KMS-11 (cell line): ENCODE results near the gene LRFN3.
"Not testable (repeated sequence)": the region's sequence is repeated elsewhere in the genome, so short reads cannot be mapped to it uniquely, and the experiment has no call there.

Experiments used
- H2AFZ ChIP-seq: fragments of 200-600 bp; sonication (generic); 2 replicates; pipeline ENCODE4 v1.6.1; 2016; ENCODE audit warnings: antibody characterized with exemption, mixed run types, low read depth
- H3K27ac ChIP-seq: fragments of 200-600 bp; sonication (generic); 2 replicates; pipeline ENCODE4 v1.6.1; 2016; ENCODE audit warnings: mild to moderate bottlenecking, mixed run types
- H3K27me3 ChIP-seq: fragments of 200-600 bp; sonication (generic); 2 replicates; pipeline ENCODE4 v1.6.1; 2017; ENCODE audit warnings: mild to moderate bottlenecking, low read depth, mixed run types, moderate library complexity; ENCODE audit not compliant: insufficient read depth
- H3K36me3 ChIP-seq: fragments of 200-600 bp; sonication (generic); 2 replicates; pipeline ENCODE4 v1.6.1; 2017; ENCODE audit warnings: mild to moderate bottlenecking, mixed run types; ENCODE audit not compliant: insufficient read depth
- H3K4me1 ChIP-seq: fragments of 200-600 bp; sonication (generic); 2 replicates; pipeline ENCODE4 v1.6.1; 2016; ENCODE audit warnings: mild to moderate bottlenecking, low read depth, mixed run types; ENCODE audit not compliant: poor library complexity, severe bottlenecking
- H3K4me2 ChIP-seq: fragments of 200-600 bp; sonication (generic); 2 replicates; pipeline ENCODE4 v1.7.0; 2016; ENCODE audit warnings: mild to moderate bottlenecking, mixed run types
- H3K4me3 ChIP-seq: fragments of 200-600 bp; sonication (generic); IDR thresholded peaks from 2 replicates; pipeline ENCODE4 v1.6.1; 2017; ENCODE audit warnings: low read depth, low read length, mixed read lengths; ENCODE audit not compliant: insufficient read depth
- H3K79me2 ChIP-seq: fragments of 200-600 bp; sonication (generic); 2 replicates; pipeline ENCODE4 v1.6.1; 2016; ENCODE audit warnings: low read depth, mixed run types; ENCODE audit not compliant: insufficient read depth
- H3K9ac ChIP-seq: fragments of 200-600 bp; sonication (generic); 2 replicates; pipeline ENCODE4 v1.6.1; 2016; ENCODE audit warnings: mild to moderate bottlenecking, mixed run types
- H4K20me1 ChIP-seq: fragments of 200-600 bp; sonication (generic); 2 replicates; pipeline ENCODE4 v1.6.1; 2016; ENCODE audit warnings: mild to moderate bottlenecking, mixed run types; ENCODE audit not compliant: insufficient read depth
- TF ChIP-seq, protein P1 (sequence below): fragments of 200-600 bp; sonication (generic); conservative IDR thresholded peaks from 2 replicates; pipeline ENCODE4 v1.6.1; 2017; ENCODE audit warnings: low read depth, mild to moderate bottlenecking, antibody characterized with exemption, low read length, moderate library complexity, mixed read lengths

Gene LRFN3

DNA sequence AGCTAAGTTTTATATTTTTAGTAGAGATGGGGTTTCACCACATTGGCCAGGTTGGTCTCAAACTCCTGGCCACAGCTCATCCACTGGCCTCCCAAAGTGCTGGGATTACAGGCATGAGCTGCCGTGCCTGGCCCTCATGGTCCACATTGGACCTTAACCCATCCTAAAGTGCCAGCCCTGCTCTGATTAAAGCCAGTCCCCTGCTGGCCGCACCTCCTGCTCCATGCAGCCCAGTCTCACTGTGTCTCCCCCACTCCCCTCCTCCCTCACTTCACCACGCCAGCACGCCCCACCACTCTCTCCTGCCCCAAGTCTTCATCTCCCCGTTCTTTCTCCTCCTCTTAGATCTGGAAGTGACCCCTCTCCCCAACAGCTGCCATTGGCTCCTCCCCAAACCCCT is 42.1 kb downstream of the LRFN3 start:
- Histone ChIP-seq H3K36me3 (no peaks in the 10 kb centered on the region), H3K27ac (no peak overlapping the region), H2AFZ (no peak overlapping the region), H3K27me3 (peaks cover 64% of the 10 kb centered on the region), H3K4me2 (no peak overlapping the region), H3K79me2 (no peaks in the 10 kb centered on the region), H3K4me1 (no peaks in the 10 kb centered on the region), H4K20me1 (no peaks in the 10 kb centered on the region), H3K9ac (no peak overlapping the region), H3K4me3 (no peak overlapping the region)
- TF ChIP-seq, protein P1, sequence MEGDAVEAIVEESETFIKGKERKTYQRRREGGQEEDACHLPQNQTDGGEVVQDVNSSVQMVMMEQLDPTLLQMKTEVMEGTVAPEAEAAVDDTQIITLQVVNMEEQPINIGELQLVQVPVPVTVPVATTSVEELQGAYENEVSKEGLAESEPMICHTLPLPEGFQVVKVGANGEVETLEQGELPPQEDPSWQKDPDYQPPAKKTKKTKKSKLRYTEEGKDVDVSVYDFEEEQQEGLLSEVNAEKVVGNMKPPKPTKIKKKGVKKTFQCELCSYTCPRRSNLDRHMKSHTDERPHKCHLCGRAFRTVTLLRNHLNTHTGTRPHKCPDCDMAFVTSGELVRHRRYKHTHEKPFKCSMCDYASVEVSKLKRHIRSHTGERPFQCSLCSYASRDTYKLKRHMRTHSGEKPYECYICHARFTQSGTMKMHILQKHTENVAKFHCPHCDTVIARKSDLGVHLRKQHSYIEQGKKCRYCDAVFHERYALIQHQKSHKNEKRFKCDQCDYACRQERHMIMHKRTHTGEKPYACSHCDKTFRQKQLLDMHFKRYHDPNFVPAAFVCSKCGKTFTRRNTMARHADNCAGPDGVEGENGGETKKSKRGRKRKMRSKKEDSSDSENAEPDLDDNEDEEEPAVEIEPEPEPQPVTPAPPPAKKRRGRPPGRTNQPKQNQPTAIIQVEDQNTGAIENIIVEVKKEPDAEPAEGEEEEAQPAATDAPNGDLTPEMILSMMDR, result no peak

DNA sequence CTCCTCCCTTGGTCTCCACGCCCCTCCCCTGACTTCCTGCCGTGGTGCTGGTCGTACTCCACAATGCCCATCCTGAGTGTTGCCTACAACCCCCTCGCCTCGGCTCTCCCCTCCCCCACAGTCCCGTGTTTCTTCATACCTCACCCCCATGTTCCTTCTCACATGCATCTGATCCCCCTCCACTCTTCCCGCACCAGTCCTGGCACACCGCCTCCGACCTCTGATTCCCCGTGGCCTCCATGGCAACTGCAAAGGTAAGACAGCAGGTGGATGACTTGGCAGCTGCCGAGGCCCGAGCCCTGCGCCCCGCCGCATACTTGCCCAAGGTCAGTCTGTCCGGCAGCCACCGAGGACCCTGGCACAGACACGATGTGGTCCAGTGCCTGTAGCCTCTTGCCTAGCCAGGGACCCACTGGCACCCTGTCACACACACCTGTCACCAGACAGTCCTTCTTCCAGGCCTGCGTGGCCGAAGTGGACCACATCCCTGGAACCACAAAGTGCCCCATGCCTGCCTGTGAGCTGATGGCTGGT is 42.7 kb downstream of the LRFN3 start:
- H3K4me2 ChIP-seq, result no peak overlapping the region
- H2AFZ ChIP-seq, result no peak overlapping the region
- no peaks in the 10 kb centered on the region for H3K4me1 ChIP-seq
- TF ChIP-seq, protein P1, result no peak
- H3K79me2 ChIP-seq, result no peaks in the 10 kb centered on the region
- peaks cover 58% of the 10 kb centered on the region for H3K27me3 ChIP-seq
- H3K9ac ChIP-seq, result no peak overlapping the region
- H4K20me1 ChIP-seq, result no peaks in the 10 kb centered on the region
- H3K27ac ChIP-seq, result no peak overlapping the region
- no peak overlapping the region for H3K4me3 ChIP-seq
- H3K36me3 ChIP-seq, result no peaks in the 10 kb centered on the region

DNA sequence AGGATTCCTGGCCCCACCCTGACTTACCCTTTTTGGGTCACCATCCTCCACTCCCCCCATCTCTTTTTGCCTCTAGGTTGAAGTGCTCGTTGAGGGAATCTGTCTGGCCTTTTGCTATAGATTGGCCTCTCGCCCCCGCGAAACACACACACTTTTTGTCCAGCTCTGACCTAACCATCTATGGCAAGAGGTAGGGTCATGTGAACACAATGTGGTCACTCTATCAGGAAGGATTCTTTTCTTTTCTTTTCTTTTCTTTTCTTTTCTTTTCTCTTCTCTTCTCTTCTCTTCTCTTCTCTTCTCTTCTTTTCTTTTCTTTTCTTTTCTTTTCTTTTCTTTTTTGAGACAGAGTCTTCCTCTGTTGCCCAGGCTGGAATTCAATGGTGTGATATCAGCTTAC is 44.8 kb downstream of the LRFN3 start:
- H3K9ac ChIP-seq, H2AFZ ChIP-seq, H3K27ac ChIP-seq, H3K36me3 ChIP-seq, H3K4me2 ChIP-seq, H3K4me1 ChIP-seq, H3K4me3 ChIP-seq, H3K79me2 ChIP-seq, H4K20me1 ChIP-seq: not testable (repeated sequence)
- peaks cover 56% of the 10 kb centered on the region for H3K27me3 ChIP-seq

DNA sequence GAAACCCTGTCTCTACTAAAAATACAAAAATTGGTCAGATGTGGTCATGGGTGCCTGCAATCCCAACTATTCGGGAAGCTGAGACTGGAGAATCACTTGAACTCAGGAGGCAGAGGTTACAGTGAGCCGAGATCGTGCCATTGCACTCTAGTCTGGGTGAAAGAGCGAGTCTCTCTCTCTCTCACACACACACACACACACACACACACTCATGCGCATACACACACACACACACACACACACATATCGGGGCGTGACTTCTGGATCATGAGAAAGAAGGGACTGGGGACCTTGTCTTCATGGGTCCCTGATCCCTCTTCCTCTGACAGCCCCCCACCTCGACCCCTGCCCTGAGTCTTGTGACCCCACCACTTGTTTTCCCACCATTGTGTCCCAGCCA is 47.0 kb downstream of the LRFN3 start:
- no peak overlapping the region for H3K27ac ChIP-seq
- no peak overlapping the region for H3K9ac ChIP-seq
- no peak overlapping the region for H2AFZ ChIP-seq
- H3K4me1 ChIP-seq, result no peaks in the 10 kb centered on the region
- H4K20me1 ChIP-seq, result no peaks in the 10 kb centered on the region
- TF ChIP-seq, protein P1, result no peak
- no peaks in the 10 kb centered on the region for H3K79me2 ChIP-seq
- no peak overlapping the region for H3K4me2 ChIP-seq
- no peak overlapping the region for H3K4me3 ChIP-seq
- H3K27me3 ChIP-seq, result peaks cover 62% of the 10 kb centered on the region
- H3K36me3 ChIP-seq, result no peaks in the 10 kb centered on the region

DNA sequence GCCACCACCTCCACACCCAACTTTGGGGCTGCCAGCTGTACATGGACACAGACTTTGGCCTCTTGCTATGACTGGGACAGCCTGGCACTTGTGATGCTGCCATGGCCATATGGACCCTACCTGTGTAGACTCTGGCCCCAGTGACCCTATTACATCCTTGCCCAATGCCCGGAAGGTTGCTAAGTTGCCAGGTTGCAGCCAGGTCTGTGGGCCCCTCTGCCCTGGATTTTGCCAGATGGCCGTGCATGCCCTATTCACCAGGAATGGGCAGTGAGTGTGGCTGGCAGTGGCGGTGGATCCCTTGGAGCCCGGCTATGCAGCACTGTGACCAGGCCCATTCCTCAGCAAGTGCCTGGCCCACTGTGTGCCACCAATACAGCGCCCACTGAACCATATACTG is 49.9 kb downstream of the LRFN3 start:
- Histone ChIP-seq H3K9ac (no peak overlapping the region), H3K79me2 (no peaks in the 10 kb centered on the region), H3K36me3 (no peaks in the 10 kb centered on the region), H3K4me1 (no peaks in the 10 kb centered on the region), H3K27me3 (peaks cover 42% of the 10 kb centered on the region; the same call in 1 of the 2 replicates), H4K20me1 (no peaks in the 10 kb centered on the region), H2AFZ (no peak overlapping the region), H3K27ac (no peak overlapping the region), H3K4me3 (no peak overlapping the region), H3K4me2 (no peak overlapping the region)
- TF ChIP-seq, protein P1, result no peak
